Vagina (tissue), 2 donors: ENCODE results near the gene GPATCH3.

Experiments
- CTCF ChIP-seq, 3 experiments: fragments of 450-650 bp in 2 of 3; fragments of 200-600 bp in 1 of 3; sonication (generic) in 1 of 3; IDR thresholded peaks; one replicate each; pipeline ENCODE4 v1.5.1; 2017 to 2019; ENCODE audit warnings: antibody characterized with exemption in 3 of 3, mild to moderate bottlenecking in 2 of 3, moderate library complexity in 2 of 3
- POLR2AphosphoS5 ChIP-seq, 2 donors: sonication (generic); formaldehyde crosslinking; IDR thresholded peaks; one replicate each; pipeline ENCODE4 v1.9.0; 2017; ENCODE audit warnings: antibody characterized with exemption in 2 of 2, mild to moderate bottlenecking in 2 of 2, low read depth in 1 of 2; ENCODE audit not compliant: insufficient read depth in 1 of 2

- no peak for TF ChIP-seq CTCF (IDR thresholded peaks at IDR 0.05)
- no peak for TF ChIP-seq POLR2AphosphoS5 (IDR thresholded peaks at IDR 0.05; ENCODE audit: insufficient read depth in 1 of 2, low read depth in 1 of 2)
Observed at GRCh38 chr1:26915204-26915842, 15.1 kb upstream of the GPATCH3 start.
